BE2C (cell line): ENCODE data around the gene TOB2.

Source experiments
- DNase-seq: peaks from one replicate; pipeline ENCODE4 v3.0.0-alpha.2; 2020
- H3K27me3 ChIP-seq: fragments of 250-450 bp; sonication (Bioruptor Pico); 2 replicates; pipeline ENCODE4 v1.5.1; 2020; ENCODE audit warnings: mild to moderate bottlenecking
- H3K36me3 ChIP-seq: fragments of 250-450 bp; sonication (Bioruptor Pico); 2 replicates; pipeline ENCODE4 v1.5.1; 2020; ENCODE audit warnings: mild to moderate bottlenecking
- H3K4me1 ChIP-seq: fragments of 250-450 bp; sonication (Bioruptor Pico); 2 replicates; pipeline ENCODE4 v1.5.1; 2020
- H3K4me3 ChIP-seq: 2 replicates; pipeline ENCODE4 v1.5.1; 2011; ENCODE audit warnings: low read depth, low read length
- H3K9me3 ChIP-seq: fragments of 250-450 bp; sonication (Bioruptor Pico); 2 replicates; pipeline ENCODE4 v1.5.1; 2020
- TF ChIP-seq, protein P1 (sequence below): IDR thresholded peaks from 2 replicates; pipeline ENCODE4 v1.5.1; 2012; ENCODE audit warnings: mild to moderate bottlenecking, low read depth, low read length

Gene TOB2

DNA sequence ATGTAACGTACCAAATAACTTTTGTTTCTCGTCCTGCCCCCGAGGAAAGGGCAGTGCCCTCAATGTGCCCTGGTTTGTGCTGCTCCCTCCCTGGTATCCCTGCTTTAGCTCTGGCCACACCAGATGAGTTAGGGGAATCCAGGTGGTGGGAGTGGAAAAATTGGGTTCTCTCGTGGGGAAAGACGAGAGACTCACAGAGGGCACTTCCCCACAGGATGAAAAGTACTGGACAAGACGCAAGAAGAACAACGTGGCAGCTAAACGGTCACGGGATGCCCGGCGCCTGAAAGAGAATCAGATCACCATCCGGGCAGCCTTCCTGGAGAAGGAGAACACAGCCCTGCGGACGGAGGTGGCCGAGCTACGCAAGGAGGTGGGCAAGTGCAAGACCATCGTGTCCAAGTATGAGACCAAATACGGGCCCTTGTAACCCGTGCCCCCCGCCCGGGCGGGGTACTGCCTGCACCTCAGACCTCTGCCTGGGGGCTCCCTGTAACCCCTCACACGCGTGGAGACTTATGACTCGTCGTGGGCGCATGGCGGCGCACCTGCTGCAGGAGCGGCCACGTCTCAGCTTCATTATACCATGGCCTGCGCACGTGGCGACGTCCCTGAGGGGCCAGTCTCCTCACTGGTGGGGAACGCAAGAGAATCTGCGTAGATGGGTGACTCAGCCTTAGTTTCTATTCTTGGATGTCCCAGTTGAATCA, 50.9 kb downstream of the TOB2 start:
- Histone ChIP-seq H3K4me1 (no peaks in the 10 kb centered on the region), H3K4me3 (no peak overlapping the region), H3K27me3 (no peaks in the 10 kb centered on the region), H3K36me3 (peaks cover 30% of the 10 kb centered on the region), H3K9me3 (no peaks in the 10 kb centered on the region)
- DNase-seq, result no peak
- TF ChIP-seq, protein P1, sequence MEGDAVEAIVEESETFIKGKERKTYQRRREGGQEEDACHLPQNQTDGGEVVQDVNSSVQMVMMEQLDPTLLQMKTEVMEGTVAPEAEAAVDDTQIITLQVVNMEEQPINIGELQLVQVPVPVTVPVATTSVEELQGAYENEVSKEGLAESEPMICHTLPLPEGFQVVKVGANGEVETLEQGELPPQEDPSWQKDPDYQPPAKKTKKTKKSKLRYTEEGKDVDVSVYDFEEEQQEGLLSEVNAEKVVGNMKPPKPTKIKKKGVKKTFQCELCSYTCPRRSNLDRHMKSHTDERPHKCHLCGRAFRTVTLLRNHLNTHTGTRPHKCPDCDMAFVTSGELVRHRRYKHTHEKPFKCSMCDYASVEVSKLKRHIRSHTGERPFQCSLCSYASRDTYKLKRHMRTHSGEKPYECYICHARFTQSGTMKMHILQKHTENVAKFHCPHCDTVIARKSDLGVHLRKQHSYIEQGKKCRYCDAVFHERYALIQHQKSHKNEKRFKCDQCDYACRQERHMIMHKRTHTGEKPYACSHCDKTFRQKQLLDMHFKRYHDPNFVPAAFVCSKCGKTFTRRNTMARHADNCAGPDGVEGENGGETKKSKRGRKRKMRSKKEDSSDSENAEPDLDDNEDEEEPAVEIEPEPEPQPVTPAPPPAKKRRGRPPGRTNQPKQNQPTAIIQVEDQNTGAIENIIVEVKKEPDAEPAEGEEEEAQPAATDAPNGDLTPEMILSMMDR, result no peak

DNA sequence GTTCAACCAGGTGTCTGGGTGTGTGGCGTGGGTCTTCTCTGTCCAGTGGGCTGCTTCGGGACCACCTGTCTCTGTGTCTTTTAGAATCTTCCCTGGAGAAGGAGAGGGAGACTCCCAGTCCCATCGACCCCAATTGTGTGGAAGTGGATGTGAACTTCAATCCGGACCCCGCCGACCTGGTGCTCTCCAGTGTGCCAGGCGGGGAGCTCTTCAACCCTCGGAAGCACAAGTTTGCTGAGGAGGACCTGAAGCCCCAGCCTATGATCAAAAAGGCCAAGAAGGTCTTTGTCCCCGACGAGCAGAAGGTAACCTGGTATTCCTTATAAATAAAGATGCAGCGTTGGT, 52.6 kb downstream of the TOB2 start:
- peaks cover 42% of the 10 kb centered on the region for H3K36me3 ChIP-seq
- TF ChIP-seq, protein P1, result no peak

DNA sequence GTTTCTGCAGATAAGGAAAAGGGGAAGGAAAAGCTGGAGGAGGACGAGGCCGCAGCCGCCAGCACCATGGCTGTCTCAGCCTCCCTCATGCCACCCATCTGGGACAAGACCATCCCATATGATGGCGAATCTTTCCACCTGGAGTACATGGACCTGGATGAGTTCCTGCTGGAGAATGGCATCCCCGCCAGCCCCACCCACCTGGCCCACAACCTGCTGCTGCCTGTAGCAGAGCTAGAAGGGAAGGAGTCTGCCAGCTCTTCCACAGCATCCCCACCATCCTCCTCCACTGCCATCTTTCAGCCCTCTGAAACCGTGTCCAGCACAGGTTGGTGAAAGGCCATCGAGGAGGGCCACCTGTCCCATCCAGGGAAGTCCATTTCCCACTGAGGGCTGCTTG, 59.3 kb downstream of the TOB2 start:
- H3K27me3 ChIP-seq, result no peaks in the 10 kb centered on the region
- peaks cover 27% of the 10 kb centered on the region for H3K36me3 ChIP-seq
- TF ChIP-seq, protein P1, result no peak
- no peak overlapping the region for H3K4me3 ChIP-seq
- H3K4me1 ChIP-seq, result peaks cover 10% of the 10 kb centered on the region
- no peak for DNase-seq
- H3K9me3 ChIP-seq, result no peaks in the 10 kb centered on the region

More for the DNA sequence above, 52.6 kb downstream of the TOB2 start:
- no peaks in the 10 kb centered on the region for H3K9me3 ChIP-seq
- no peak overlapping the region for H3K4me3 ChIP-seq
- no peaks in the 10 kb centered on the region for H3K4me1 ChIP-seq
- no peak for DNase-seq
- H3K27me3 ChIP-seq, result no peaks in the 10 kb centered on the region

DNA sequence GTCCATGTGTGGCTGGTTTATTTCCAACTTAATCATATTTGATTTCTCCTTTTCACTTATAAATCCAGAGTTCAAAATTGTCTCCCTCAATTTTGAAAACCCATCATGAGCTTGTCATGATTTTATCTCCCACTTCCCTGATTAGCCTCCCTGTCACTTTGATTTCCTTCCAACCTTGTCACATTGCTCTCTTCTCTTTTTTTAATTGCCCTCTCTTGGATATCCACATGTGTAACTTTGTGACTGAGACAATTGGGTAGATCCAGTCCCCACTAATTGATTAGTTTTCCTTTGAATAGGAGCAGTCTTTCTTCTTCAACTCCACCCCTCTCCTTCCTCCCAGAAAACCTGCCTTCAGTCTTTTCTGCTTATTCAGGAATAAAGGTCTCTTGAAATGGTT, 62.5 kb downstream of the TOB2 start:
- no peak for DNase-seq
- H3K9me3 ChIP-seq, result no peaks in the 10 kb centered on the region
- no peak overlapping the region for H3K4me3 ChIP-seq
- no peaks in the 10 kb centered on the region for H3K27me3 ChIP-seq
- peaks cover 12% of the 10 kb centered on the region for H3K36me3 ChIP-seq
- TF ChIP-seq, protein P1, result no peak
- H3K4me1 ChIP-seq, result peaks cover 17% of the 10 kb centered on the region
